Activated T-cell treated with anti-CD3 and anti-CD28 coated beads for 48 hours (primary cell): ENCODE data around the gene TMEM158.
A peak's percentile ranks its signal among the peaks of the same experiment; 100 is the strongest.

Experiments used
- DNase-seq: peaks from one replicate; pipeline ENCODE4 v3.0.0-alpha.2; 2020; ENCODE audit warnings: low read depth

The TMEM158 gene

GRCh38 chr3:45232521-45232920 lies 6.4 kb upstream of the TMEM158 start:
- DNase-seq: no peak

- no peak for DNase-seq
These were observed 1.9 kb upstream of the TMEM158 start for GRCh38 chr3:45227946-45228345.

- no peak for DNase-seq
These were observed 1.2 kb upstream of the TMEM158 start for GRCh38 chr3:45227071-45227820.

GRCh38 chr3:45225465-45226205 lies 452 bp downstream of the TMEM158 start:
- peak; percentile 48 for DNase-seq

- DNase-seq: no peak
These were observed 1.1 kb downstream of the TMEM158 start for GRCh38 chr3:45224824-45225464.

GRCh38 chr3:45223889-45224727 lies 2.0 kb downstream of the TMEM158 start:
- DNase-seq: no peak

- no peak for DNase-seq
These were observed 6.4 kb downstream of the TMEM158 start for GRCh38 chr3:45219694-45220093.

GRCh38 chr3:45218578-45219390 lies 7.3 kb downstream of the TMEM158 start:
- no peak for DNase-seq

GRCh38 chr3:45216021-45216609 lies 10.0 kb downstream of the TMEM158 start:
- no peak for DNase-seq

GRCh38 chr3:45215466-45215865 lies 10.6 kb downstream of the TMEM158 start:
- DNase-seq: no peak

GRCh38 chr3:45214061-45214680 lies 11.9 kb downstream of the TMEM158 start:
- DNase-seq: no peak

- DNase-seq: no peak
These were observed 14.0 kb downstream of the TMEM158 start for GRCh38 chr3:45212095-45212468.

- DNase-seq: no peak
These were observed 14.5 kb downstream of the TMEM158 start for GRCh38 chr3:45211466-45212094.

GRCh38 chr3:45210308-45211041 lies 15.6 kb downstream of the TMEM158 start:
- peak; percentile 69 for DNase-seq

GRCh38 chr3:45209526-45209925 lies 16.6 kb downstream of the TMEM158 start:
- DNase-seq: no peak

- DNase-seq: no peak
These were observed 17.5 kb downstream of the TMEM158 start for GRCh38 chr3:45208586-45208985.

- DNase-seq: no peak
These were observed 18.6 kb downstream of the TMEM158 start for GRCh38 chr3:45207446-45207845.

GRCh38 chr3:45205126-45205525 lies 21.0 kb downstream of the TMEM158 start:
- DNase-seq: no peak

GRCh38 chr3:45204136-45204535 lies 22.0 kb downstream of the TMEM158 start:
- no peak for DNase-seq
